SH-SY5Y (cell line): Measurements from ENCODE around the gene PIGW.

Source experiments
- GATA2 ChIP-seq: IDR thresholded peaks from 2 replicates; pipeline ENCODE4 v1.6.1; 2011; ENCODE audit warnings: mild to moderate bottlenecking, low read depth, low read length
- GATA3 ChIP-seq: IDR thresholded peaks from 2 replicates; pipeline ENCODE4 v1.6.1; 2011; ENCODE audit warnings: low read depth, mild to moderate bottlenecking, low read length, moderate library complexity

- TF ChIP-seq GATA2: no peak
- TF ChIP-seq GATA3: no peak
Observed at GRCh38 chr17:36501351-36501750, 33.4 kb upstream of the PIGW start.
